ENCODE measurements around the gene CTTNBP2NL. TPM values are rescaled to one million over a fixed set of nuclear protein-coding genes. Genes with fewer than 3 reads are reported as not detected.

CTTNBP2NL gene
- total RNA-seq, 1 experiment from 2014 or later = 38.8 TPM

DNA sequence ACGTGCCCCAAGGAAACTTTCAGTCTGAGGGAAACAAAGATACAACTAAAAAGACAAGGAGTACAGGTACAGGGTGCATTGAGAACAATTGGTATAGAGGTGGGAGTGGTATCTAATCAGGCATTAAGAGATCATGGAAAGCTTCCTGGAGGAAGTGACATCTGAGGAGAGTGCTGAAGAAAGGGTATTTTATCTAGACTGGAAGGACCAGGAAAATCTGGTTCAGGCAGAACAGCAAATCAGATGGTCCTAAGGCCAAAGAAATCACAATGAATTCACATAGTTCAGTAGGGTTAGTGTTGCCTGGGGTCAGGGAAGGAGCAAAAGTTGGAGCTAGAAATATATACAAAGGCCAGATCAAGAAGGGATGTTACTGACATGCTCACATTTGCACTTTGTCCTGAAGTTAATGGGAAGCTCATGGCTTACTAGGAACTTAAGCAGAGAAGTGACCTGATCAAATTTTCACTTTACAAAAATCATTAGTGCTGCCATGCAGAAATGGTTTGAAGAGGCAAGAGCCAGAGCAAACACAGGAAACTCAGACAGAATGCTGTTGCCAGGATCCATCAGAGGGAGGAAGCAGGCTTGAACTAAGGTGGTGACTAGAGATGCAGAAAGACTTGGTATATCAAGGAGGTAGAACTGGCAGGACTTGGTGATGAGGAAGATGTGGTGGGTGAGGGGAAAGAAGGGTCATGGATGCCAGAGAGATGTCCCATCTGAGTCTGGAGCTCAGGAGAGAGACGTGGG, 14.5 kb upstream of the CTTNBP2NL start:
- Histone ChIP-seq H3K27ac (ENCODE audit: insufficient read length, low read depth, low read length) (no peak overlapping the region), H3K4ac (ENCODE audit: low read depth, low read length) (no peak overlapping the region), H3K9me3 (ENCODE audit: control insufficient read depth, low read depth, low read length) (no peaks in the 10 kb centered on the region), H2AFZ (ENCODE audit: low read length) (no peak overlapping the region), H4K8ac (replicated peaks; ENCODE audit: insufficient read length, low read depth, low read length) (no peak overlapping the region), H3K9ac (ENCODE audit: extremely low read depth, insufficient read length, low read length) (no peak overlapping the region), H2BK20ac (ENCODE audit: low read depth, low read length, poor library complexity, severe bottlenecking) (no peak overlapping the region), H2BK120ac (ENCODE audit: low read depth, low read length, poor library complexity, severe bottlenecking) (no peak overlapping the region), H3K79me1 (ENCODE audit: insufficient read depth, low read depth, low read length, poor library complexity, severe bottlenecking) (no peaks in the 10 kb centered on the region), H4K5ac (ENCODE audit: insufficient read length, low read depth, low read length) (no peak overlapping the region), H4K91ac (ENCODE audit: insufficient read length, low read depth, low read length) (no peak overlapping the region), H3K23ac (ENCODE audit: insufficient read length, low read depth, low read length) (no peak overlapping the region), H3K4me1 (ENCODE audit: insufficient read depth, low read length) (no peaks in the 10 kb centered on the region), H3K79me2 (ENCODE audit: insufficient read depth, low read length) (no peaks in the 10 kb centered on the region), H3K27me3 (ENCODE audit: insufficient read depth, low read length) (no peaks in the 10 kb centered on the region), H3K18ac (ENCODE audit: insufficient read length, low read depth, low read length) (no peak overlapping the region), H4K20me1 (ENCODE audit: control insufficient read depth, insufficient read depth, insufficient read length) (no peaks in the 10 kb centered on the region), H2BK12ac (ENCODE audit: insufficient read length, low read depth, low read length) (no peak overlapping the region), H2BK15ac (ENCODE audit: low read depth, low read length) (no peak overlapping the region), H3K14ac (ENCODE audit: insufficient read depth, low read length) (no peak overlapping the region), H3K4me2 (ENCODE audit: insufficient read depth, insufficient read length, low read length) (no peak overlapping the region), H2BK5ac (ENCODE audit: insufficient read length, low read length) (no peak overlapping the region), H2AK5ac (ENCODE audit: insufficient read length, low read length) (no peak overlapping the region), H3K23me2 (ENCODE audit: insufficient read length, low read depth, low read length, poor library complexity, severe bottlenecking) (no peaks in the 10 kb centered on the region), H3K56ac (ENCODE audit: insufficient read length, low read depth, low read length) (no peak overlapping the region), H3T11ph (ENCODE audit: low read length) (no peak overlapping the region)
- Mint-ChIP-seq H3K27ac (no peak overlapping the region; a peak in 1 of 7 replicates), H3K36me3 (ENCODE audit: insufficient read depth in 1 of 3, low read depth in 3 of 3) (no peaks in the 10 kb centered on the region), H3K27me3 (ENCODE audit: low read depth) (peaks cover 10% of the 10 kb centered on the region), H3K4me1 (peaks cover 0 to 3% of the 10 kb centered on the region in 2 experiments; a peak in 1 of 4 replicates), H3K9me3 (no peaks in the 10 kb centered on the region; a peak in 1 of 5 replicates), H3K4me3 (no peak overlapping the region)
- WGBS (ENCODE audit: extremely low coverage, insufficient read length, low lambda C conversion rate) = no CpG with 5 or more reads among the region's 2 CpGs
- TF ChIP-seq, protein P1, sequence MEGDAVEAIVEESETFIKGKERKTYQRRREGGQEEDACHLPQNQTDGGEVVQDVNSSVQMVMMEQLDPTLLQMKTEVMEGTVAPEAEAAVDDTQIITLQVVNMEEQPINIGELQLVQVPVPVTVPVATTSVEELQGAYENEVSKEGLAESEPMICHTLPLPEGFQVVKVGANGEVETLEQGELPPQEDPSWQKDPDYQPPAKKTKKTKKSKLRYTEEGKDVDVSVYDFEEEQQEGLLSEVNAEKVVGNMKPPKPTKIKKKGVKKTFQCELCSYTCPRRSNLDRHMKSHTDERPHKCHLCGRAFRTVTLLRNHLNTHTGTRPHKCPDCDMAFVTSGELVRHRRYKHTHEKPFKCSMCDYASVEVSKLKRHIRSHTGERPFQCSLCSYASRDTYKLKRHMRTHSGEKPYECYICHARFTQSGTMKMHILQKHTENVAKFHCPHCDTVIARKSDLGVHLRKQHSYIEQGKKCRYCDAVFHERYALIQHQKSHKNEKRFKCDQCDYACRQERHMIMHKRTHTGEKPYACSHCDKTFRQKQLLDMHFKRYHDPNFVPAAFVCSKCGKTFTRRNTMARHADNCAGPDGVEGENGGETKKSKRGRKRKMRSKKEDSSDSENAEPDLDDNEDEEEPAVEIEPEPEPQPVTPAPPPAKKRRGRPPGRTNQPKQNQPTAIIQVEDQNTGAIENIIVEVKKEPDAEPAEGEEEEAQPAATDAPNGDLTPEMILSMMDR (conservative IDR thresholded peaks at IDR 0.05) = no peak
- no peak for DNase-seq
